SU-DHL-6 (cell line): ENCODE results near the gene GZMM.

Source experiments
- H2AFZ ChIP-seq: fragments of 200-600 bp; sonication (generic); 2 replicates; pipeline ENCODE4 v1.6.1; 2014; ENCODE audit warnings: low read depth, mild to moderate bottlenecking, moderate library complexity, mixed read lengths, antibody characterized with exemption, low read length; ENCODE audit not compliant: severe bottlenecking
- H3F3A ChIP-seq: fragments of 200-600 bp; shearing (Covaris generic); 2 replicates; pipeline ENCODE4 v1.6.0; 2016; ENCODE audit warnings: antibody characterized with exemption, mild to moderate bottlenecking; ENCODE audit not compliant: insufficient read depth
- H3K27ac ChIP-seq: fragments of 200-600 bp; sonication (generic); 2 replicates; pipeline ENCODE4 v1.5.1; 2016; ENCODE audit warnings: low read depth, mild to moderate bottlenecking, low read length, moderate library complexity, mixed read lengths
- H3K27me3 ChIP-seq: fragments of 200-600 bp; sonication (generic), shearing (Covaris generic); 2 replicates; pipeline ENCODE4 v1.6.0; 2014; ENCODE audit warnings: mild to moderate bottlenecking, low read length
- H3K36me3 ChIP-seq: fragments of 200-600 bp; sonication (generic); 2 replicates; pipeline ENCODE4 v1.6.1; 2014; ENCODE audit warnings: mild to moderate bottlenecking, low read length, mixed read lengths
- H3K4me2 ChIP-seq: fragments of 300-600, 200-600 bp; shearing (Covaris generic), sonication (generic); 2 replicates; pipeline ENCODE4 v1.6.0; 2014; ENCODE audit warnings: low read length, low read depth, mild to moderate bottlenecking; ENCODE audit not compliant: poor library complexity, severe bottlenecking
- H3K4me3 ChIP-seq: fragments of 200-600 bp; sonication (generic); 2 replicates; pipeline ENCODE4 v1.5.1; 2014; ENCODE audit warnings: antibody characterized with exemption, low read length, mild to moderate bottlenecking, mixed read lengths; ENCODE audit not compliant: insufficient read depth, poor library complexity, severe bottlenecking
- H3K79me2 ChIP-seq: fragments of 200-600 bp; sonication (generic); 2 replicates; pipeline ENCODE4 v1.6.1; 2014; ENCODE audit warnings: mild to moderate bottlenecking, low read length, moderate library complexity; ENCODE audit not compliant: insufficient read depth
- H3K9ac ChIP-seq: fragments of 200-600 bp; sonication (generic); 2 replicates; pipeline ENCODE4 v1.7.0; 2014; ENCODE audit warnings: mild to moderate bottlenecking, low read length
- H3K9me2 ChIP-seq: fragments of 200-600 bp; sonication (generic); replicated peaks from 2 replicates; pipeline ENCODE4 v1.6.1; 2014; ENCODE audit warnings: low read length; ENCODE audit not compliant: insufficient read depth
- H3K9me3 ChIP-seq: fragments of 200-600 bp; sonication (generic); 2 replicates; pipeline ENCODE4 v1.6.1; 2014; ENCODE audit warnings: low read length, mixed read lengths; ENCODE audit not compliant: insufficient read depth
- H4K20me1 ChIP-seq: fragments of 200-600 bp; sonication (generic); 2 replicates; pipeline ENCODE4 v1.6.1; 2014; ENCODE audit warnings: low read depth, mild to moderate bottlenecking, antibody characterized with exemption, low read length, moderate library complexity, mixed read lengths
- EZH2phosphoT487 ChIP-seq: fragments of 200-600 bp; sonication (generic), shearing (Covaris generic); conservative IDR thresholded peaks from 2 replicates; pipeline ENCODE4 v1.6.1; 2018; ENCODE audit warnings: mild to moderate bottlenecking, antibody characterized with exemption, low read length, moderate library complexity, mixed read lengths
- TF ChIP-seq, protein P1 (sequence below): fragments of 200-600 bp; sonication (generic); IDR thresholded peaks from one replicate; pipeline ENCODE4 v1.5.1; 2017; ENCODE audit warnings: antibody characterized with exemption, mild to moderate bottlenecking, low read length, moderate library complexity; ENCODE audit not compliant: insufficient read depth, poor library complexity, severe bottlenecking

Gene GZMM

DNA sequence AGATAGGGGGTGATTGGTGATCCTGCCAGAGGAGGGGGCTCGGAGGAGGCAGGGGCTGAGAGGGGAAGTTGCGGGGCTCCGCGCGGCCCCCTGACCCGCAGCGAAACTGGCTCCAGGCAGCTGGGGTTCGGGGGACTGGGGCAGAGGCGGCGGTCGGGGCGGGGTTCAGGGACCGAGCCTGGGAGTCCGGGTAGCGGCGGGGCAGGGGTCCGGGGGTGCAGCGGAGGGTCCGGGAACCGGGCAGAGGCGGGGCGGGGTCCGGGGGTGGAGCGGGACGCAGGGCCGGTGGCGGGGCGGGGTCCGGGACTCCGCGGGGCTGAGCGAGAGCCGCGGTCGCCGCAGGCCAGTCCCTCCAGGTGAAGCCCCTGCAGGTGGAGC is 46.4 kb upstream of the GZMM start:
- Histone ChIP-seq H3K9me3 (no peaks in the 10 kb centered on the region), H3K27me3 (no peaks in the 10 kb centered on the region), H3K79me2 (no peaks in the 10 kb centered on the region), H3K9me2 (no peaks in the 10 kb centered on the region), H3K4me2 (no peak overlapping the region), H3K9ac (no peak overlapping the region), H3F3A (no peaks in the 10 kb centered on the region), H3K27ac (no peak overlapping the region), H4K20me1 (no peaks in the 10 kb centered on the region), H2AFZ (no peak overlapping the region), H3K36me3 (no peaks in the 10 kb centered on the region), H3K4me3 (no peak overlapping the region)
- TF ChIP-seq, protein P1, sequence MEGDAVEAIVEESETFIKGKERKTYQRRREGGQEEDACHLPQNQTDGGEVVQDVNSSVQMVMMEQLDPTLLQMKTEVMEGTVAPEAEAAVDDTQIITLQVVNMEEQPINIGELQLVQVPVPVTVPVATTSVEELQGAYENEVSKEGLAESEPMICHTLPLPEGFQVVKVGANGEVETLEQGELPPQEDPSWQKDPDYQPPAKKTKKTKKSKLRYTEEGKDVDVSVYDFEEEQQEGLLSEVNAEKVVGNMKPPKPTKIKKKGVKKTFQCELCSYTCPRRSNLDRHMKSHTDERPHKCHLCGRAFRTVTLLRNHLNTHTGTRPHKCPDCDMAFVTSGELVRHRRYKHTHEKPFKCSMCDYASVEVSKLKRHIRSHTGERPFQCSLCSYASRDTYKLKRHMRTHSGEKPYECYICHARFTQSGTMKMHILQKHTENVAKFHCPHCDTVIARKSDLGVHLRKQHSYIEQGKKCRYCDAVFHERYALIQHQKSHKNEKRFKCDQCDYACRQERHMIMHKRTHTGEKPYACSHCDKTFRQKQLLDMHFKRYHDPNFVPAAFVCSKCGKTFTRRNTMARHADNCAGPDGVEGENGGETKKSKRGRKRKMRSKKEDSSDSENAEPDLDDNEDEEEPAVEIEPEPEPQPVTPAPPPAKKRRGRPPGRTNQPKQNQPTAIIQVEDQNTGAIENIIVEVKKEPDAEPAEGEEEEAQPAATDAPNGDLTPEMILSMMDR: no peak
- TF ChIP-seq EZH2phosphoT487: no peak

GRCh38 chr19:497869-498510 is 45.9 kb upstream of the GZMM start:
- no peak overlapping the region for H3K4me3 ChIP-seq
- no peak overlapping the region for H2AFZ ChIP-seq
- H3K4me2 ChIP-seq: no peak overlapping the region
- no peak overlapping the region for H3K27ac ChIP-seq
- H3K79me2 ChIP-seq: no peaks in the 10 kb centered on the region
- H3K27me3 ChIP-seq: no peaks in the 10 kb centered on the region
- no peaks in the 10 kb centered on the region for H3K9me2 ChIP-seq
- H3K36me3 ChIP-seq: no peaks in the 10 kb centered on the region
- H4K20me1 ChIP-seq: no peaks in the 10 kb centered on the region
- TF ChIP-seq EZH2phosphoT487: no peak
- TF ChIP-seq, protein P1: no peak
- H3K9me3 ChIP-seq: no peaks in the 10 kb centered on the region
- H3K9ac ChIP-seq: no peak overlapping the region
- no peaks in the 10 kb centered on the region for H3F3A ChIP-seq

DNA sequence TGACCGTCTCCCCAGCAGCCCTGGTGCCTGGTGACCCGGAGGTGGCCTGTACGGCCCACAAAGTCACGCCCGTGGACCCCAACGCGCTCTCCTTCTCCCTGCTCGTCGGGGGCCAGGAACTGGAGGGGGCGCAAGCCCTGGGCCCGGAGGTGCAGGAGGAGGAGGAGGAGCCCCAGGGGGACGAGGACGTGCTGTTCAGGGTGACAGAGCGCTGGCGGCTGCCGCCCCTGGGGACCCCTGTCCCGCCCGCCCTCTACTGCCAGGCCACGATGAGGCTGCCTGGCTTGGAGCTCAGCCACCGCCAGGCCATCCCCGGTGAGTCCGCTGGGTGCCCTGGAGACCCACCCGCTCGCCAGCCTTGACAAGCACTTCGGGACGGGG is 45.4 kb upstream of the GZMM start:
- no peak overlapping the region for H2AFZ ChIP-seq
- TF ChIP-seq, protein P1: no peak
- TF ChIP-seq EZH2phosphoT487: no peak
- H3K4me3 ChIP-seq: no peak overlapping the region
- H3K4me2 ChIP-seq: no peak overlapping the region
- no peaks in the 10 kb centered on the region for H3F3A ChIP-seq
- H4K20me1 ChIP-seq: no peaks in the 10 kb centered on the region
- no peak overlapping the region for H3K27ac ChIP-seq
- H3K79me2 ChIP-seq: no peaks in the 10 kb centered on the region
- H3K36me3 ChIP-seq: no peaks in the 10 kb centered on the region
- H3K9ac ChIP-seq: no peak overlapping the region
- H3K27me3 ChIP-seq: no peaks in the 10 kb centered on the region
- H3K9me3 ChIP-seq: no peaks in the 10 kb centered on the region
- no peaks in the 10 kb centered on the region for H3K9me2 ChIP-seq
